GM19324 (cell line): ENCODE data around the gene THAP7.

Experiments
- ATAC-seq: cut with Tn5 transposase; IDR thresholded peaks from one replicate; pipeline ENCODE4 v1.9.1; 2021; ENCODE audit warnings: mild to moderate bottlenecking, moderate library complexity; ENCODE audit not compliant: unreplicated experiment, low FRiP score

The THAP7 gene

GRCh38 chr22:21031545-21032036, 29.7 kb upstream of the THAP7 start:
- no peak for ATAC-seq

- ATAC-seq, result no peak
These were observed 29.0 kb upstream of the THAP7 start for GRCh38 chr22:21030621-21031544.

- ATAC-seq, result no peak
These were observed 28.1 kb upstream of the THAP7 start for GRCh38 chr22:21030032-21030431.

- ATAC-seq, result no peak
These were observed 27.6 kb upstream of the THAP7 start for GRCh38 chr22:21029486-21030025.

- no peak for ATAC-seq
These were observed 26.6 kb upstream of the THAP7 start for GRCh38 chr22:21028277-21029251.

GRCh38 chr22:21026783-21027692, 25.1 kb upstream of the THAP7 start:
- ATAC-seq, result no peak

- ATAC-seq, result no peak
These were observed 24.1 kb upstream of the THAP7 start for GRCh38 chr22:21025763-21026755.

- ATAC-seq, result no peak
These were observed 23.3 kb upstream of the THAP7 start for GRCh38 chr22:21025266-21025665.

- no peak for ATAC-seq
These were observed 21.2 kb upstream of the THAP7 start for GRCh38 chr22:21022955-21023614.

- no peak for ATAC-seq
These were observed 20.6 kb upstream of the THAP7 start for GRCh38 chr22:21022507-21022906.

GRCh38 chr22:21020802-21021429, 19.0 kb upstream of the THAP7 start:
- ATAC-seq, result no peak

GRCh38 chr22:21018314-21018713, 16.4 kb upstream of the THAP7 start:
- no peak for ATAC-seq

GRCh38 chr22:21016644-21017420, 14.9 kb upstream of the THAP7 start:
- ATAC-seq, result no peak

- ATAC-seq, result no peak
These were observed 13.6 kb upstream of the THAP7 start for GRCh38 chr22:21015466-21016006.

- ATAC-seq, result no peak
These were observed 13.0 kb upstream of the THAP7 start, which contains the start of gene P2RX6 for GRCh38 chr22:21014726-21015465. P2RX6 (plus strand) TSS chr22:21015165; CDS start chr22:21015175, 10 bp downstream.
